Activated naive CD4-positive, alpha-beta T cell treated with anti-CD3 and anti-CD28 coated beads, Interleukin-2, amount 10 ng/mL, durations not matched to agents 7 days and 5 days (primary cell): ENCODE measurements around the gene RPL27.

Source experiments
- CTCF ChIA-PET: fragments of 350-600 bp; sonication (Branson Sonifier 250); formaldehyde crosslinking; loops from one replicate; lab custom pipeline; 2021; ENCODE audit warnings: antibody characterized with exemption; lab: Charles Lee
- DNase-seq: peaks from one replicate; pipeline ENCODE4 v3.0.0-alpha.2; 2020
- H3K27ac Mint-ChIP-seq: one replicate; pipeline ENCODE4 v1.8.0; 2021; ENCODE audit warnings: mild to moderate bottlenecking, moderate library complexity, mixed read lengths
- H3K27me3 Mint-ChIP-seq: one replicate; pipeline ENCODE4 v1.8.0; 2021; ENCODE audit warnings: mild to moderate bottlenecking, mixed read lengths
- H3K36me3 Mint-ChIP-seq: one replicate; pipeline ENCODE4 v1.8.0; 2021; ENCODE audit warnings: mixed read lengths
- H3K4me1 Mint-ChIP-seq: one replicate; pipeline ENCODE4 v1.8.0; 2021; ENCODE audit warnings: mixed read lengths
- H3K4me3 Mint-ChIP-seq: one replicate; pipeline ENCODE4 v1.8.0; 2021; ENCODE audit warnings: mild to moderate bottlenecking, moderate library complexity, mixed read lengths
- H3K9me3 Mint-ChIP-seq: one replicate; pipeline ENCODE4 v1.8.0; 2021; ENCODE audit warnings: mixed read lengths

RPL27 gene

GRCh38 chr17:43020030-43020621 lies 21.9 kb downstream of the RPL27 start:
- no peak for DNase-seq
- Mint-ChIP-seq H3K27ac (no peak overlapping the region), H3K9me3 (no peaks in the 10 kb centered on the region)

GRCh38 chr17:43020789-43021740 lies 22.8 kb downstream of the RPL27 start:
- H3K9me3 Mint-ChIP-seq, result no peaks in the 10 kb centered on the region
- H3K4me1 Mint-ChIP-seq, result peaks cover 43% of the 10 kb centered on the region
- peak; percentile 41 for DNase-seq
- peak overlapping the region; percentile 84 for H3K4me3 Mint-ChIP-seq
- no peak overlapping the region for H3K27ac Mint-ChIP-seq
- peaks cover 50% of the 10 kb centered on the region for H3K27me3 Mint-ChIP-seq
- CTCF ChIA-PET, result no interaction called here
- H3K36me3 Mint-ChIP-seq, result peaks cover 2% of the 10 kb centered on the region

More at GRCh38 chr17:43020030-43020621, 21.9 kb downstream of the RPL27 start:
- Mint-ChIP-seq H3K4me3 (peak overlapping the region; percentile 68), H3K27me3 (peaks cover 40% of the 10 kb centered on the region), H3K4me1 (peaks cover 39% of the 10 kb centered on the region), H3K36me3 (peaks cover 6% of the 10 kb centered on the region)
- CTCF ChIA-PET, result no interaction called here

DNA sequence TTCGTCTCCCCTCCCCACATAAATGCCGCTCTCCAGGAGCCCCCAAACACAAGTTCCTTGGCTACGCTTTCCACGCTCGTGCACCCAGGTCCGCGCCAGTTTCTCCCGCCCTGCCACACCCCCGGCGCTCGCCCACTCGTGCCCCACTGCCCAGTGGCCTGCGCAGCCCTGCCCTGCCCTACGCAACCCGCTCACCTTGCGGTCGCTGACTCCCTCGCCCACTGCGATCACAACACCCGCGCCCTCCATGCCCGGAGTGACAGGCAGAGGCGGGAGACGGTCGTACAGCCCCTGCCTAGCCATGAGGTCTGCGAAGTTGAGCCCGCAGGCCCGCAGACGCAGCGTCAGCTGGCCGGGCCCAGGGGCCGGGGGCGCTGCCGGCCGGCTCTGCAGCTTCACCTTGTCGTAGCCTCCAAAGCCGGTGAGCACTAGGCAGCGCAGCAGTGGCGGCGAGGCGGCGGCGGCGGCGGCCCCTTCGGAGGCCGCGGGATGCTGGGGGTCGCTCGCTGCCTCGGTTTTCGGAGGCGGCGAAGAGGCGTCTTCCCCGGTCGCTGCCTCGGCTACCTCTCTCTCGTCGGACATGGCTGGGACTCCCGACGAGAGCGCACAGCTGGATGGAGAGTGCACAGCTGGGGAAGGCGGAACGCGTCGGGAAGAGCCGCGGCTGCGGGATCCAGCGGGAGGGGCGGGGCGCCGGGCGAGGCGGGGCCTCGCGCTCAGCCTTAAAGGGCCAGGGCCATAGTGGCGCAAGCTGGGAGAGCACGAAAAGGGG lies 23.7 kb downstream of the RPL27 start, which contains the start of gene VAT1:
Gene VAT1, minus strand, starts transcription at position 645 of the 772 bp plus-strand sequence. Its CDS starts 63 bp downstream, at position 582.
- H3K36me3 Mint-ChIP-seq, result peaks cover 2% of the 10 kb centered on the region
- peaks cover 58% of the 10 kb centered on the region for H3K27me3 Mint-ChIP-seq
- peak within 1 kb of the TSS; percentile 84 for H3K4me3 Mint-ChIP-seq
- no peaks in the 10 kb centered on the region for H3K9me3 Mint-ChIP-seq
- H3K4me1 Mint-ChIP-seq, result peaks cover 43% of the 10 kb centered on the region
- CTCF ChIA-PET, result no interaction called here
- H3K27ac Mint-ChIP-seq, result no peak within 1 kb of the TSS
- peak; percentile 78 for DNase-seq

DNA sequence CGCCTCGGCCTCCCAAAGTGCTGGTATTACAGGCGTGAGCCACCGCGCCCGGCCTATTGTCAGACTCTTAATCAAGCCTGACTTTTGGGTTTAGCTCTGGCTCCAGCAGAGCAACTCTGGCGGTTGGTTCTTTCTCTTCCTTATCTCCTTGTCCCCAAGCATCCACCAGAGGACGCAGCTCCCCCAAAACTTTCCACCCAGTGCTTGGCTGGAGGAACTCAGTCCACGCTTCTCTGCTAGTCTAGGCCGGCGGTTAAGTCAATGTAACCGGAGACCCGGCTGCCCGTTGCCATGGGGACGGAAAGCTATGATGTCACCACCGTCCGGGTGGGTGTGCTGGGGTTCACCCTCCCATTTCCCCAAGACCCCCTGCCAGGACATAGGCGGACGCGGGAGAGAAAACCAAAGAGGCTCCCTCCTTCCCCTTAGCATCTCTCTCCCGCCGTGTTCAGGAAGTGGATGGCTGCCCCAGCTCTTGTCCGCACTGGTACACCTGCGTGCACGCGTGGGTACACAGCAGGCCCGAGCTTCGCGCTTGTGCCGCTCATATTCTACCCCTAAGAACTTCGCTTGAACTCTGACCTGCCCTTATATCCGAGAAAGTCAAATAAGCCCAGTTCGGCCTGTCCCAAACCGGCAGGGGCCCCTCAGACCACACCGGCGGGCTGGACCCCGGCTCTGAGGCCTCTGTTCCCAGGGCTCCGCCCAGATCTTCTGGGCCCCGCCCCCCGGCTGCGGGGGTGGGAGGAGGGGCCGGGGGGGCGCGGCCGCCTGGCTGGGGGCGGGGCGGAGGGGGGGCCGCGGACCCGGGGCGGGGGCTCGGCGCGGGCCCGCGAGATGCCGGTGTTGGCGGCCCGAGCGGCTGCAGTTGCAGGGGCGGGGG lies 26.4 kb downstream of the RPL27 start, which contains the start of gene RND2:
Gene RND2, plus strand, starts transcription at position 825 of the 883 bp plus-strand sequence. CDS start 117 bp downstream, outside the sequence.
- Mint-ChIP-seq H3K36me3 (peaks cover 2% of the 10 kb centered on the region), H3K4me3 (peak within 1 kb of the TSS; percentile 78), H3K4me1 (peaks cover 32% of the 10 kb centered on the region), H3K27me3 (peaks cover 72% of the 10 kb centered on the region), H3K27ac (no peak within 1 kb of the TSS), H3K9me3 (no peaks in the 10 kb centered on the region)
- DNase-seq, result peak; percentile 83
- CTCF ChIA-PET, result interaction anchor here (1.0 to 1.4 kb wide), 4 partner anchors 14 to 26 kb away, joined by 3 to 5 read pairs (median 3); partner anchors contain the start of genes IFI35 and RPL27

GRCh38 chr17:43025290-43025657 lies 27.1 kb downstream of the RPL27 start:
- H3K36me3 Mint-ChIP-seq, result peaks cover 2% of the 10 kb centered on the region
- H3K27me3 Mint-ChIP-seq, result peaks cover 70% of the 10 kb centered on the region
- DNase-seq, result no peak
- peaks cover 26% of the 10 kb centered on the region for H3K4me1 Mint-ChIP-seq
- CTCF ChIA-PET, result no interaction called here
- peak overlapping the region; percentile 61 for H3K4me3 Mint-ChIP-seq
- no peaks in the 10 kb centered on the region for H3K9me3 Mint-ChIP-seq
- H3K27ac Mint-ChIP-seq, result no peak overlapping the region

DNA sequence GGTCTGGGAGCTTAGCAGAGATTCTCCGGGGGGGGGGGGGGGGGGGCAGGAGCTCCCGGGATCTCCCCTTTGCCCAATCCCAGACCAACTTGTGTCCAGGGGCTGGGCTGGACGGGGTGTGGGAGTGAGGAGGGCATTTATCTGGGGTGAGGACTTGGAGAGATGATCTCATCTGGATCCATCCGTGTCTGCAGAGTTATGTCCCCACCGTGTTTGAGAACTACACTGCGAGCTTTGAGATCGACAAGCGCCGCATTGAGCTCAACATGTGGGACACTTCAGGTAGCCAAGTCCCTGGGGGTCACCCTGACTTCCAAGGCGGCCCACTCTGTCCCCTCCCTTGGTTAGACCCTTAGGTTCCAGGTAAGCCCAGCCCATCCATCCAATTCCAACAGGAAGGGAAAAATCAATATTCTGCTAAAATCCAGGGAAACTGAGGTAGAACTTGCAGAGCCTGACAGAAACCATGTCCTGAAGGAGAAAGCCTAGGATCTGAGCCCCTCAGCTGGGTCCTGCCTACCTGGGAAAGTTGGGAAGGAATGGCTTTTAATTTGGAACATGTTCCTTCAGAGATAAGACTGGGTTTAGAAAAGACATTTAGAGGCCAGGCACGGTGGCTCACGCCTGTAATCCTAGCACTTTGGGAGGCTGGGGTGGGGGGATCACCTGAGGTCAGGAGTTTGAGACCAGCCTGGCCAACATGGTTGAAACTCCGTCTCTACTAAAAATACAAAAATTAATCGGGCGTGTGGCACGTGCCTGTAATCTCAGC lies 27.7 kb downstream of the RPL27 start:
- Mint-ChIP-seq H3K36me3 (peaks cover 2% of the 10 kb centered on the region), H3K27ac (no peak overlapping the region), H3K27me3 (peaks cover 71% of the 10 kb centered on the region), H3K4me3 (peak overlapping the region; percentile 31), H3K9me3 (no peaks in the 10 kb centered on the region), H3K4me1 (peaks cover 21% of the 10 kb centered on the region)
- no peak for DNase-seq
- CTCF ChIA-PET, result no interaction called here

GRCh38 chr17:43026595-43026994 lies 28.4 kb downstream of the RPL27 start:
- CTCF ChIA-PET, result no interaction called here
- peaks cover 2% of the 10 kb centered on the region for H3K36me3 Mint-ChIP-seq
- H3K27ac Mint-ChIP-seq, result no peak overlapping the region
- peak overlapping the region; percentile 31 for H3K4me3 Mint-ChIP-seq
- H3K27me3 Mint-ChIP-seq, result peaks cover 65% of the 10 kb centered on the region
- H3K4me1 Mint-ChIP-seq, result peaks cover 16% of the 10 kb centered on the region
- DNase-seq, result no peak
- no peaks in the 10 kb centered on the region for H3K9me3 Mint-ChIP-seq

- H3K27ac Mint-ChIP-seq, result no peak overlapping the region
- H3K9me3 Mint-ChIP-seq, result no peaks in the 10 kb centered on the region
- H3K4me1 Mint-ChIP-seq, result peaks cover 13% of the 10 kb centered on the region
- peaks cover 2% of the 10 kb centered on the region for H3K36me3 Mint-ChIP-seq
- CTCF ChIA-PET, result no interaction called here
- peaks cover 57% of the 10 kb centered on the region for H3K27me3 Mint-ChIP-seq
- no peak for DNase-seq
- H3K4me3 Mint-ChIP-seq, result no peak overlapping the region
Measured at GRCh38 chr17:43027091-43028032, 29.1 kb downstream of the RPL27 start.

GRCh38 chr17:43028221-43028861 lies 30.1 kb downstream of the RPL27 start:
- no peak for DNase-seq
- H3K4me3 Mint-ChIP-seq, result no peak overlapping the region
- peak overlapping the region; percentile 25 for H3K27ac Mint-ChIP-seq
- peaks cover 13% of the 10 kb centered on the region for H3K4me1 Mint-ChIP-seq
- peaks cover 2% of the 10 kb centered on the region for H3K36me3 Mint-ChIP-seq
- no peaks in the 10 kb centered on the region for H3K9me3 Mint-ChIP-seq
- peaks cover 50% of the 10 kb centered on the region for H3K27me3 Mint-ChIP-seq
- CTCF ChIA-PET, result no interaction called here

DNA sequence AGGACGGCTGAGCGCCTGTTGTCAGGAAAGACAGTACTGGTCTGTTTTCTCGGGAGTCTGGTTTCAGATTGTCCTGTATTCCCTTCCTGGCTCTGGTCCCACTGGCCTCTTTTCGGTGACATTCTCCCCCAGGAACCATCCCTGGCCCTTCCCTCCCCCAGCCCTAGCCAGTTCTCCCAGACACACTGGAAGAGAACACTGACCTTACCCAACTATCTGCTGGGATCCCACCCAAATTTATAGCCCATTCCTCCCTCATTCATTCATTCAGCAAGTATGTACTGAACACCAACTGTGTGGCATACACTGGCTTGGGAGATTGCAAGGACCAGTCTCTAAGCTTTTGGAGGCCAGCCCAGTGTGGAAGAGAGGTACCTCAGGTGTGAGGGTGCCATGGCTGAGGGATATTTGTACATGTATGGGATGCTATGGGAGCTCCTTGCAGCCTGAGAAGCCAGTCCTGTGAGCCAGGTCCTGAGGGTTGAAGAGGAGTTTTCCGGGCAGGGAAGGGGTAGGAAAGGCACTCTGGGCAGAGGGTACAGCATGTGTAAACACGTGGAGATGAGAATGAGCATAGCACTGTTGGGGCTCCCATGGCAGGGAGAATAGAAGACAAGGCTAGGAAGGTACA lies 32.0 kb downstream of the RPL27 start:
- H3K27ac Mint-ChIP-seq, result no peak overlapping the region
- no peaks in the 10 kb centered on the region for H3K36me3 Mint-ChIP-seq
- H3K9me3 Mint-ChIP-seq, result no peaks in the 10 kb centered on the region
- H3K4me1 Mint-ChIP-seq, result peaks cover 3% of the 10 kb centered on the region
- H3K4me3 Mint-ChIP-seq, result no peak overlapping the region
- CTCF ChIA-PET, result no interaction called here
- DNase-seq, result no peak
- peaks cover 38% of the 10 kb centered on the region for H3K27me3 Mint-ChIP-seq

GRCh38 chr17:43031666-43032065 lies 33.4 kb downstream of the RPL27 start:
- Mint-ChIP-seq H3K27ac (no peak overlapping the region), H3K9me3 (no peaks in the 10 kb centered on the region), H3K4me3 (no peak overlapping the region), H3K36me3 (no peaks in the 10 kb centered on the region), H3K4me1 (no peaks in the 10 kb centered on the region), H3K27me3 (peaks cover 25% of the 10 kb centered on the region)
- no peak for DNase-seq
- CTCF ChIA-PET, result no interaction called here
